Ovary (tissue), 9 donors: ENCODE results near the gene TBCD. TPM values are rescaled to one million over a fixed set of nuclear protein-coding genes. Genes with fewer than 3 reads are reported as not detected.
A peak's percentile ranks its signal among the peaks of the same experiment; 100 is the strongest.

Experiments used
- DNase-seq, 5 donors: peaks; one replicate each; pipeline ENCODE4 v3.0.0-alpha.2; 2019 to 2020
- H3K27ac ChIP-seq, 2 donors: fragments of 200-600 bp; one replicate each; pipeline versions ENCODE4 v1.5.1 to v1.8.0; 2019 to 2022
- H3K27me3 ChIP-seq: fragments of 200-600 bp; one replicate; pipeline ENCODE4 v1.8.0; 2022
- H3K36me3 ChIP-seq: fragments of 200-600 bp; sonication (generic); one replicate; pipeline ENCODE4 v1.5.1; 2019
- H3K4me1 ChIP-seq: one replicate; pipeline ENCODE4 v1.8.1; 2013; ENCODE audit warnings: mild to moderate bottlenecking, moderate library complexity; ENCODE audit not compliant: insufficient read depth
- H3K4me3 ChIP-seq: fragments of 200-600 bp; sonication (generic); one replicate; pipeline ENCODE4 v1.5.1; 2017
- H3K9me3 ChIP-seq, 2 donors: fragments of 200-600 bp in 1 of 2; sonication (generic) in 1 of 2; one replicate each; pipeline versions ENCODE4 v1.5.1 to v1.8.1; 2013 to 2019; ENCODE audit warnings: mild to moderate bottlenecking in 1 of 2, moderate library complexity in 1 of 2
- CTCF ChIP-seq, 3 donors: fragments of 450-650 bp in 2 of 3; fragments of 200-600 bp in 1 of 3; IDR thresholded peaks; one replicate each; pipeline versions ENCODE4 v1.5.1 to v1.8.0; 2016 to 2022; ENCODE audit warnings: antibody characterized with exemption in 3 of 3, mild to moderate bottlenecking in 1 of 3
- EP300 ChIP-seq: sonication (generic); formaldehyde crosslinking; IDR thresholded peaks from one replicate; pipeline ENCODE4 v1.6.1; 2017; ENCODE audit warnings: antibody characterized with exemption
- POLR2A ChIP-seq: fragments of 450-650 bp; IDR thresholded peaks from one replicate; pipeline ENCODE4 v1.6.1; 2017; ENCODE audit warnings: antibody characterized with exemption, mild to moderate bottlenecking, moderate library complexity
- WGBS, 3 donors: extraction: QIAGEN DNeasy Blood & Tissue Kit in 1 of 3; methylation state at CpG; one replicate each; pipeline versions ENCODE4 v1.1.5 to v1.1.7; 2013 to 2017; 5-methylcytosine and 5-hydroxymethylcytosine counted together
- intact Hi-C, 4 donors: fragments of 100-400 bp; cut with DNase I; formaldehyde crosslinking; loops; one replicate each; pipeline versions ENCODE4 v1.11.0 to v1.15.1; 2022 to 2023
- polyA plus RNA-seq, 2 donors: library from polyadenylated mRNA; stranded (reverse); fragments of 200-250 nt in 1 of 2; fragments of 350-450 nt in 1 of 2; fragmentation: Illumina TruSeq in 1 of 2; extraction: RNeasy Lipid Tissue Mini Kit (QIAGEN cat#74804) in 1 of 2; gene quantifications; one replicate each; pipeline ENCODE4 v1.2.3, GENCODE V29; 2013 to 2014
- total RNA-seq, 7 donors: library from RNA; depleted of rRNA in 2 of 7; stranded (reverse); fragments of >200 nt in 2 of 7; fragmentation: NEBNext Ultra II Directional in 3 of 7; extraction: Animal tissue kit (Norgen Biotek cat#: 25700) in 3 of 7; gene quantifications; one replicate each; pipeline versions ENCODE4 v1.1.0 to v1.2.4, GENCODE V29; 2016 to 2023
- donor health status: DM: no; HTN: no; CAD: no; lungs with moderate emphysema.
- donor health status: DM: no; HTN: no; CAD: no.
- donor health status: Bipolar disorder and iron deficiency.
- donor health status: DM: yes; HTN: yes; CAD: no.
- donor health status: DM: no; HTN: no; CAD: no.
- donor health status: DM: yes; HTN: yes; CAD: no.

Gene TBCD
- total and polyA plus RNA-seq, 9 donors: 29.2 to 88.3 (median 59.2) TPM

GRCh38 chr17:82813299-82814051 is 61.6 kb downstream of the TBCD start:
- DNase-seq: peak in 1 of 5 donors; percentile 13
- WGBS, 3 donors: 90 to 93% (median 92%) methylated on average over 23 of the region's 23 CpGs
- Histone ChIP-seq H3K9me3 (no peaks in the 10 kb centered on the region), H3K27ac (no peak overlapping the region), H3K4me1 (no peaks in the 10 kb centered on the region), H3K36me3 (no peaks in the 10 kb centered on the region), H3K27me3 (no peaks in the 10 kb centered on the region), H3K4me3 (no peak overlapping the region)
- intact Hi-C loops: no loop called here
- no peak for TF ChIP-seq CTCF (IDR thresholded peaks at IDR 0.05)
- no peak for TF ChIP-seq POLR2A
- no peak for TF ChIP-seq EP300

- no peak overlapping the region for H3K4me3 ChIP-seq
- TF ChIP-seq POLR2A (no peak), EP300 (no peak), CTCF (IDR thresholded peaks at IDR 0.05) (no peak)
- no peaks in the 10 kb centered on the region for H3K36me3 ChIP-seq
- H3K27me3 ChIP-seq: no peaks in the 10 kb centered on the region
- DNase-seq: peak in 1 of 5 donors; percentile 7
- intact Hi-C loops: no loop called here
- WGBS, 3 donors: 94 to 96% (median 96%) methylated on average over 20 of the region's 20 CpGs
- no peaks in the 10 kb centered on the region for H3K4me1 ChIP-seq
- no peaks in the 10 kb centered on the region for H3K9me3 ChIP-seq
- no peak overlapping the region for H3K27ac ChIP-seq
These were observed 63.0 kb downstream of the TBCD start for GRCh38 chr17:82814834-82815233.

- TF ChIP-seq POLR2A: no peak
- TF ChIP-seq CTCF (IDR thresholded peaks at IDR 0.05): no peak
- no peak for TF ChIP-seq EP300
- no peaks in the 10 kb centered on the region for H3K4me1 ChIP-seq
- H3K36me3 ChIP-seq: no peaks in the 10 kb centered on the region
- H3K4me3 ChIP-seq: no peak overlapping the region
- DNase-seq: peak in 1 of 5 donors; percentile 10
- no peaks in the 10 kb centered on the region for H3K27me3 ChIP-seq
- WGBS, 3 donors: 90 to 95% (median 94%) methylated on average over 5 of the region's 5 CpGs
- H3K27ac ChIP-seq: no peak overlapping the region
- intact Hi-C loops: no loop called here
- H3K9me3 ChIP-seq: no peaks in the 10 kb centered on the region
These were observed 63.5 kb downstream of the TBCD start for GRCh38 chr17:82815354-82815753.

GRCh38 chr17:82815790-82816305 is 64.0 kb downstream of the TBCD start:
- DNase-seq: peak in 1 of 5 donors; percentile 4
- H3K9me3 ChIP-seq: no peaks in the 10 kb centered on the region
- no peaks in the 10 kb centered on the region for H3K27me3 ChIP-seq
- H3K4me3 ChIP-seq: no peak overlapping the region
- TF ChIP-seq POLR2A (no peak), EP300 (no peak)
- WGBS, 3 donors: 88 to 93% (median 93%) methylated on average over 13 of the region's 13 CpGs
- no peak overlapping the region for H3K27ac ChIP-seq
- H3K36me3 ChIP-seq: no peaks in the 10 kb centered on the region
- intact Hi-C loops: no loop called here
- H3K4me1 ChIP-seq: no peaks in the 10 kb centered on the region

GRCh38 chr17:82816358-82816757 is 64.5 kb downstream of the TBCD start:
- no peak for TF ChIP-seq EP300
- TF ChIP-seq POLR2A: no peak
- no peak for TF ChIP-seq CTCF (IDR thresholded peaks at IDR 0.05)
- WGBS, 3 donors: 76 to 86% (median 84%) methylated on average over 7 of the region's 7 CpGs
- no peaks in the 10 kb centered on the region for H3K36me3 ChIP-seq

More at GRCh38 chr17:82816358-82816757, 64.5 kb downstream of the TBCD start:
- no peak overlapping the region for H3K4me3 ChIP-seq
- H3K27me3 ChIP-seq: no peaks in the 10 kb centered on the region
- H3K9me3 ChIP-seq: no peaks in the 10 kb centered on the region
- intact Hi-C loops: no loop called here
- no peak for DNase-seq
- H3K27ac ChIP-seq: no peak overlapping the region
- no peaks in the 10 kb centered on the region for H3K4me1 ChIP-seq
